SU-DHL-6 (cell line): ENCODE results near the gene DCLRE1A.

Experiments
- EZH2phosphoT487 ChIP-seq: fragments of 200-600 bp; sonication (generic), shearing (Covaris generic); conservative IDR thresholded peaks from 2 replicates; pipeline ENCODE4 v1.6.1; 2018; ENCODE audit warnings: mild to moderate bottlenecking, antibody characterized with exemption, low read length, moderate library complexity, mixed read lengths
- TF ChIP-seq, protein P1 (sequence below): fragments of 200-600 bp; sonication (generic); IDR thresholded peaks from one replicate; pipeline ENCODE4 v1.5.1; 2017; ENCODE audit warnings: antibody characterized with exemption, mild to moderate bottlenecking, low read length, moderate library complexity; ENCODE audit not compliant: insufficient read depth, poor library complexity, severe bottlenecking

- TF ChIP-seq, protein P1, sequence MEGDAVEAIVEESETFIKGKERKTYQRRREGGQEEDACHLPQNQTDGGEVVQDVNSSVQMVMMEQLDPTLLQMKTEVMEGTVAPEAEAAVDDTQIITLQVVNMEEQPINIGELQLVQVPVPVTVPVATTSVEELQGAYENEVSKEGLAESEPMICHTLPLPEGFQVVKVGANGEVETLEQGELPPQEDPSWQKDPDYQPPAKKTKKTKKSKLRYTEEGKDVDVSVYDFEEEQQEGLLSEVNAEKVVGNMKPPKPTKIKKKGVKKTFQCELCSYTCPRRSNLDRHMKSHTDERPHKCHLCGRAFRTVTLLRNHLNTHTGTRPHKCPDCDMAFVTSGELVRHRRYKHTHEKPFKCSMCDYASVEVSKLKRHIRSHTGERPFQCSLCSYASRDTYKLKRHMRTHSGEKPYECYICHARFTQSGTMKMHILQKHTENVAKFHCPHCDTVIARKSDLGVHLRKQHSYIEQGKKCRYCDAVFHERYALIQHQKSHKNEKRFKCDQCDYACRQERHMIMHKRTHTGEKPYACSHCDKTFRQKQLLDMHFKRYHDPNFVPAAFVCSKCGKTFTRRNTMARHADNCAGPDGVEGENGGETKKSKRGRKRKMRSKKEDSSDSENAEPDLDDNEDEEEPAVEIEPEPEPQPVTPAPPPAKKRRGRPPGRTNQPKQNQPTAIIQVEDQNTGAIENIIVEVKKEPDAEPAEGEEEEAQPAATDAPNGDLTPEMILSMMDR = no peak
- TF ChIP-seq EZH2phosphoT487 = no peak
Measured at GRCh38 chr10:113849140-113849803, 4.6 kb downstream of the DCLRE1A start.
